ENCODE results near the gene MARCHF2. TPM values are rescaled to one million over a fixed set of nuclear protein-coding genes. Genes with fewer than 3 reads are reported as not detected.

The MARCHF2 gene
- total RNA-seq, 3 donors from 2014 or later (not counting 1 experiment from before 2014, with no cell fraction given), result 32.4 to 42.3 (median 37.2) TPM

GRCh38 chr19:8477889-8478288, 64.8 kb downstream of the MARCHF2 start:
- Histone ChIP-seq H3K27me3 (ENCODE audit: control insufficient read depth, insufficient read depth, low read length) (no peaks in the 10 kb centered on the region), H3K9me3 (ENCODE audit: control insufficient read depth, insufficient read depth, low read length) (no peaks in the 10 kb centered on the region), H3K36me3 (ENCODE audit: control insufficient read depth, insufficient read depth, low read length) (peaks cover 50% of the 10 kb centered on the region), H3K27ac (ENCODE audit: low read length) (no peak overlapping the region), H3K4me3 (ENCODE audit: low read length) (no peak overlapping the region), H3K4me1 (ENCODE audit: control insufficient read depth, insufficient read depth, low read length) (peaks cover 50% of the 10 kb centered on the region)
- no peak for TF ChIP-seq CTCF (IDR thresholded peaks at IDR 0.05)
- ATAC-seq (peak; percentile 35 to 48 (median 40)), DNase-seq (no peak)
- H3K36me3 Mint-ChIP-seq, result peaks cover 8% of the 10 kb centered on the region
- H3K27ac Mint-ChIP-seq, result peak overlapping the region; percentile 59 to 86
- H3K4me3 Mint-ChIP-seq, result peak overlapping the region; percentile 4
- no peaks in the 10 kb centered on the region for H3K27me3 Mint-ChIP-seq (ENCODE audit: low read depth in 2 of 2)
- peaks cover 33 to 49% of the 10 kb centered on the region in 2 donors for H3K4me1 Mint-ChIP-seq
- WGBS (ENCODE audit: insufficient coverage), result 32% methylated on average over 4 of the region's 4 CpGs
- no peaks in the 10 kb centered on the region for H3K9me3 Mint-ChIP-seq
- intact Hi-C loops (cut with micrococcal nuclease), result no loop called here

- Mint-ChIP-seq H3K27me3 (ENCODE audit: low read depth in 2 of 2) (no peaks in the 10 kb centered on the region), H3K4me3 (no peak overlapping the region), H3K36me3 (peaks cover 5% of the 10 kb centered on the region), H3K4me1 (peaks cover 33 to 49% of the 10 kb centered on the region in 2 donors), H3K9me3 (no peaks in the 10 kb centered on the region), H3K27ac (peak overlapping the region; percentile 59 to 86)
- no peaks in the 10 kb centered on the region for H3K9me3 ChIP-seq (ENCODE audit: control insufficient read depth, insufficient read depth, low read length)
- ATAC-seq, result no peak
- intact Hi-C loops (cut with micrococcal nuclease), result no loop called here
- H3K4me3 ChIP-seq (ENCODE audit: low read length), result no peak overlapping the region
- H3K27me3 ChIP-seq (ENCODE audit: control insufficient read depth, insufficient read depth, low read length), result no peaks in the 10 kb centered on the region
- TF ChIP-seq CTCF (IDR thresholded peaks at IDR 0.05), result no peak
- WGBS (ENCODE audit: insufficient coverage), result 90% methylated on average over 2 of the region's 3 CpGs
- peaks cover 51% of the 10 kb centered on the region for H3K36me3 ChIP-seq (ENCODE audit: control insufficient read depth, insufficient read depth, low read length)
- peaks cover 47% of the 10 kb centered on the region for H3K4me1 ChIP-seq (ENCODE audit: control insufficient read depth, insufficient read depth, low read length)
- no peak for DNase-seq
- no peak overlapping the region for H3K27ac ChIP-seq (ENCODE audit: low read length)
Measured at GRCh38 chr19:8478598-8478997, 65.5 kb downstream of the MARCHF2 start.

GRCh38 chr19:8481201-8481600, 68.1 kb downstream of the MARCHF2 start:
- Mint-ChIP-seq H3K4me1 (peaks cover 33 to 46% of the 10 kb centered on the region in 2 donors), H3K27ac (peak overlapping the region; percentile 79 to 80), H3K9me3 (no peaks in the 10 kb centered on the region), H3K36me3 (no peaks in the 10 kb centered on the region), H3K4me3 (peak overlapping the region; percentile 42), H3K27me3 (ENCODE audit: low read depth in 2 of 2) (no peaks in the 10 kb centered on the region)
- no peak for DNase-seq
- Histone ChIP-seq H3K27ac (ENCODE audit: low read length) (no peak overlapping the region), H3K4me3 (ENCODE audit: low read length) (no peak overlapping the region), H3K27me3 (ENCODE audit: control insufficient read depth, insufficient read depth, low read length) (no peaks in the 10 kb centered on the region), H3K36me3 (ENCODE audit: control insufficient read depth, insufficient read depth, low read length) (peaks cover 45% of the 10 kb centered on the region), H3K4me1 (ENCODE audit: control insufficient read depth, insufficient read depth, low read length) (peaks cover 45% of the 10 kb centered on the region), H3K9me3 (ENCODE audit: control insufficient read depth, insufficient read depth, low read length) (no peaks in the 10 kb centered on the region)
- peak in 1 of 3 donors; percentile 14 for ATAC-seq
- intact Hi-C loops (cut with micrococcal nuclease), result no loop called here
- WGBS (ENCODE audit: insufficient coverage), result 56% methylated on average over 10 of the region's 11 CpGs
- TF ChIP-seq CTCF (IDR thresholded peaks at IDR 0.05), result no peak

- peaks cover 32 to 48% of the 10 kb centered on the region in 2 donors for H3K4me1 Mint-ChIP-seq
- H3K27ac Mint-ChIP-seq, result peak overlapping the region; percentile 79 to 80
- ATAC-seq, result no peak
Measured at GRCh38 chr19:8481616-8482015, 68.5 kb downstream of the MARCHF2 start.

More at GRCh38 chr19:8481616-8482015, 68.5 kb downstream of the MARCHF2 start:
- Mint-ChIP-seq H3K36me3 (no peaks in the 10 kb centered on the region), H3K9me3 (no peaks in the 10 kb centered on the region), H3K27me3 (ENCODE audit: low read depth in 2 of 2) (no peaks in the 10 kb centered on the region), H3K4me3 (no peak overlapping the region)
- 88% methylated on average over 6 of the region's 6 CpGs for WGBS (ENCODE audit: insufficient coverage)
- Histone ChIP-seq H3K27ac (ENCODE audit: low read length) (no peak overlapping the region), H3K4me1 (ENCODE audit: control insufficient read depth, insufficient read depth, low read length) (peaks cover 49% of the 10 kb centered on the region), H3K9me3 (ENCODE audit: control insufficient read depth, insufficient read depth, low read length) (no peaks in the 10 kb centered on the region), H3K4me3 (ENCODE audit: low read length) (no peak overlapping the region), H3K27me3 (ENCODE audit: control insufficient read depth, insufficient read depth, low read length) (no peaks in the 10 kb centered on the region), H3K36me3 (ENCODE audit: control insufficient read depth, insufficient read depth, low read length) (peaks cover 46% of the 10 kb centered on the region)
- intact Hi-C loops (cut with micrococcal nuclease), result no loop called here
- no peak for DNase-seq
- TF ChIP-seq CTCF (IDR thresholded peaks at IDR 0.05), result no peak
